ENCODE results near the gene GNAZ.

GRCh38 chr22:23065069-23065451, 5.3 kb upstream of the GNAZ start:
- TF ChIP-seq EP300 (conservative IDR thresholded peaks at IDR 0.05; ENCODE audit: poor library complexity, severe bottlenecking) (no peak), POLR2AphosphoS5 (IDR thresholded peaks at IDR 0.05) (no peak), EZH2 (IDR thresholded peaks at IDR 0.05; ENCODE audit: borderline replicate concordance, insufficient read depth, low read length, poor library complexity, severe bottlenecking) (no peak)
